Endothelial cell of coronary artery (primary cell): Measurements from ENCODE around the gene PSPH. TPM values are rescaled to one million over a fixed set of nuclear protein-coding genes. Genes with fewer than 3 reads are reported as not detected.

ENCODE experiments used
- total RNA-seq: library from RNA; depleted of rRNA; stranded (reverse); fragments of >200 nt; gene quantifications from 2 replicates; pipeline ENCODE4 v1.2.3, GENCODE V29; 2014

PSPH gene
- 32.0 and 56.0 TPM in 2 replicates for total RNA-seq

DNA sequence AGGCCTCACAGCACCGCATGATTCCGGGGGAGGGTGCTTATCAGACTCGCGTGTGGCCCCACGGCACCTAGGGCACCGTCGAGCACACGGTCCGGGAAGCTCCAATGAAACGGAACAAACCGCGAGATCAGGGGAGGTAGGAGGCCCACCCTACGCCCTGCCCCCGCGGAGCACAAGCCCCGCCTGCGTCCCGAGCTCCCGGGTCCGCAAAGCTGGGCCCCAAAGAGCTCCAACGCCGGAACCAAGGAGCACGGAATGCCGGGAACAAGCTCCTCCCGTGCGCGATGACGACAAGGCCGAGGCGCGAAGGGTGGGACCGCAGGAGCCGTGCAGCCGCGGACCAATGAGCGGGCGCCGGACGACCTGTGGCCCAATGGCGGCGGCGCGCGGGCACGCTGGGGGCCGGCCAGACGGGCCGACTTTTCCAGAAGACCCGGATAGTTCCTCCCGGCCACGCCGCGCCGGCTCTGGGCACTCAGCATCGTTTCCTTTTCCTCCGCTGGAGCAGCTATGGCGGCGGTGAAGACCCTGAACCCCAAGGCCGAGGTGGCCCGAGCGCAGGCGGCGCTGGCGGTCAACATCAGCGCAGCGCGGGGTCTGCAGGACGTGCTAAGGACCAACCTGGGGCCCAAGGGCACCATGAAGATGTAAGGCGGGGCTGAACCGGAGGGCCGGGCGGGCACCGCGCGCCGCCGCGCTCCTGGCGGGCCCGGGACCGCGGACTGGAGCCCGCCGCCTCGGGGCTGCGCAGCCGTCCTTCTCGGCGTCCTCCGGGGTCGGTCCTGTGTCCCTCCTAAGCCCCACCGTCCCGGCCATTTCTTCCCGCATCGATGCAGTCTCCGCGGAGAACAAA is at the start of gene PSPH, which contains the start of gene CCT6A:
TSS of gene PSPH (minus strand) at position 106 of the 853 bp plus-strand sequence. CDS start 30,232 bp downstream, outside the sequence.
TSS of gene CCT6A (plus strand) at position 427 of the 853 bp plus-strand sequence. CDS start at position 511, 84 bp downstream.

GRCh38 chr7:56092789-56093531 is 41.7 kb upstream of the PSPH start, which contains the start of gene PHKG1:
PHKG1 (minus strand) TSS chr7:56092952; CDS start chr7:56088941, 4,011 bp downstream.

GRCh38 chr7:56063882-56064625 is 12.8 kb upstream of the PSPH start, which contains the start of gene SUMF2:
SUMF2 (plus strand) TSS chr7:56064286; CDS start chr7:56064312, 26 bp downstream.

GRCh38 chr7:55964261-55965099 is 86.8 kb downstream of the PSPH start, which contains the start of gene NIPSNAP2:
NIPSNAP2 (plus strand) TSS chr7:55964585; CDS start chr7:55964610, 25 bp downstream.

Other genes starting within 250 kb of the PSPH start
- gene SEPTIN14, start 188.7 kb downstream of the PSPH start, total RNA-seq, result not detected in 2 replicates
- gene ZNF713, start 164.0 kb downstream of the PSPH start, total RNA-seq, result 2.6 and 3.9 TPM in 2 replicates
- gene MRPS17, start 99.6 kb downstream of the PSPH start, total RNA-seq, result 20.4 and 26.9 TPM in 2 replicates
- 34.8 TPM in 2 replicates for gene NIPSNAP2, start 86.9 kb downstream of the PSPH start, total RNA-seq
- gene CCT6A, start 321 bp upstream of the PSPH start, total RNA-seq, result 275 and 339 TPM in 2 replicates
- 130 and 140 TPM in 2 replicates for gene SUMF2, start 12.8 kb upstream of the PSPH start, total RNA-seq
- 0.19 and 0.36 TPM in 2 replicates for gene PHKG1, start 41.5 kb upstream of the PSPH start, total RNA-seq
- 302 and 354 TPM in 2 replicates for gene CHCHD2, start 55.0 kb upstream of the PSPH start, total RNA-seq
- gene NUPR2, start 65.0 kb upstream of the PSPH start, total RNA-seq, result not detected in 2 replicates